HEK293 (cell line): ENCODE data around the gene INPP4B.

Source experiments
- ZNF121 ChIP-seq: fragments of 450-650 bp; formaldehyde crosslinking; IDR thresholded peaks from 2 replicates; pipeline ENCODE4 v1.5.1; 2016; ENCODE audit warnings: missing biosample characterization, missing genetic modification characterization
- ZNF768 ChIP-seq: fragments of 450-650 bp; formaldehyde crosslinking; IDR thresholded peaks from 2 replicates; pipeline ENCODE4 v1.5.1; 2018; ENCODE audit warnings: missing biosample characterization, mild to moderate bottlenecking, missing genetic modification characterization

- TF ChIP-seq ZNF768 = no peak
- no peak for TF ChIP-seq ZNF121 (tag by site-specific recombination)
Measured at GRCh38 chr4:142473960-142474338, 372.2 kb downstream of the INPP4B start.
